ENCODE measurements around the gene VPS37C. TPM values are rescaled to one million over a fixed set of nuclear protein-coding genes. Genes with fewer than 3 reads are reported as not detected.

Gene VPS37C
- total RNA-seq, 2 donors from 2014 or later = 23.0 to 32.7 TPM

GRCh38 chr11:61162092-61162941 is 1.1 kb upstream of the VPS37C start:
- peak overlapping the region; percentile 95 to 98 for H3K27ac ChIP-seq
- no peak for DNase-seq (ENCODE audit: low spot score)
- TF ChIP-seq CTCF (IDR thresholded peaks at IDR 0.05) = no peak

GRCh38 chr11:61160487-61161189 is 588 bp downstream of the VPS37C start:
- no peaks in the 10 kb centered on the region for H3K27me3 ChIP-seq (replicated peaks; ENCODE audit: insufficient read depth)
- ATAC-seq (ENCODE audit: insufficient number of reproducible peaks, low FRiP score, low read depth) (no peak), DNase-seq (ENCODE audit: low spot score) (no peak)
- TF ChIP-seq CTCF (IDR thresholded peaks at IDR 0.05) = no peak
- H3K4me3 ChIP-seq = peak overlapping the region; percentile 93
- peak overlapping the region; percentile 95 to 98 for H3K27ac ChIP-seq
- H3K9me3 ChIP-seq = no peaks in the 10 kb centered on the region
- no peaks in the 10 kb centered on the region for H3K36me3 ChIP-seq
- H3K4me1 ChIP-seq (ENCODE audit: control insufficient read depth in 1 of 2, low read depth in 2 of 2) = peaks cover 4 to 39% of the 10 kb centered on the region in 2 donors

More at GRCh38 chr11:61162092-61162941, 1.1 kb upstream of the VPS37C start:
- no peak for ATAC-seq (ENCODE audit: insufficient number of reproducible peaks, low FRiP score, low read depth)
- Histone ChIP-seq H3K36me3 (no peaks in the 10 kb centered on the region), H3K4me1 (ENCODE audit: control insufficient read depth in 1 of 2, low read depth in 2 of 2) (peaks cover 4 to 39% of the 10 kb centered on the region in 2 donors), H3K9me3 (no peaks in the 10 kb centered on the region), H3K4me3 (peak overlapping the region; percentile 93), H3K27me3 (replicated peaks; ENCODE audit: insufficient read depth) (no peaks in the 10 kb centered on the region)

GRCh38 chr11:61158691-61159381 is 2.4 kb downstream of the VPS37C start:
- Histone ChIP-seq H3K9me3 (no peaks in the 10 kb centered on the region), H3K4me1 (ENCODE audit: control insufficient read depth in 1 of 2, low read depth in 2 of 2) (peaks cover 4 to 42% of the 10 kb centered on the region in 2 donors), H3K4me3 (peak overlapping the region; percentile 29), H3K27ac (peak overlapping the region; percentile 64 to 76), H3K36me3 (no peaks in the 10 kb centered on the region), H3K27me3 (replicated peaks; ENCODE audit: insufficient read depth) (no peaks in the 10 kb centered on the region)
- ATAC-seq (ENCODE audit: insufficient number of reproducible peaks, low FRiP score, low read depth) (no peak), DNase-seq (ENCODE audit: low spot score) (no peak)
- no peak for TF ChIP-seq CTCF (IDR thresholded peaks at IDR 0.05)

GRCh38 chr11:61157743-61158142 is 3.5 kb downstream of the VPS37C start:
- Histone ChIP-seq H3K9me3 (no peaks in the 10 kb centered on the region), H3K27ac (no peak overlapping the region), H3K36me3 (no peaks in the 10 kb centered on the region), H3K4me3 (no peak overlapping the region), H3K4me1 (ENCODE audit: control insufficient read depth in 1 of 2, low read depth in 2 of 2) (peaks cover 15 to 53% of the 10 kb centered on the region in 2 donors), H3K27me3 (replicated peaks; ENCODE audit: insufficient read depth) (no peaks in the 10 kb centered on the region)
- no peak for TF ChIP-seq CTCF (IDR thresholded peaks at IDR 0.05)
- ATAC-seq (ENCODE audit: insufficient number of reproducible peaks, low FRiP score, low read depth) = no peak
- no peak for DNase-seq (ENCODE audit: low spot score)

- Histone ChIP-seq H3K27me3 (replicated peaks; ENCODE audit: insufficient read depth) (no peaks in the 10 kb centered on the region), H3K4me1 (ENCODE audit: control insufficient read depth in 1 of 2, low read depth in 2 of 2) (peaks cover 28 to 63% of the 10 kb centered on the region in 2 donors), H3K9me3 (no peaks in the 10 kb centered on the region), H3K27ac (no peak overlapping the region), H3K36me3 (no peaks in the 10 kb centered on the region), H3K4me3 (no peak overlapping the region)
- no peak for TF ChIP-seq CTCF (IDR thresholded peaks at IDR 0.05)
- ATAC-seq (ENCODE audit: insufficient number of reproducible peaks, low FRiP score, low read depth) = no peak
- DNase-seq (ENCODE audit: low spot score) = no peak
These were observed 5.5 kb downstream of the VPS37C start for GRCh38 chr11:61155741-61156140.

All from thoracic aorta (tissue), 2 donors.